ENCODE results near the gene MYL9.

- TF ChIP-seq CTCF (conservative IDR thresholded peaks at IDR 0.05), result no peak
- TF ChIP-seq ZFX (IDR thresholded peaks at IDR 0.05), result no peak
Observed at GRCh38 chr20:36542516-36543183, 1.3 kb downstream of the MYL9 start.

Data from C4-2B (cell line).